Loucy (cell line): ENCODE data around the gene IGFL3.

Experiments
- EZH2phosphoT487 ChIP-seq: fragments of 200-600 bp; IDR thresholded peaks from 2 replicates; pipeline ENCODE4 v1.6.1; 2018; ENCODE audit warnings: antibody characterized with exemption, mild to moderate bottlenecking, moderate library complexity, borderline replicate concordance
- TF ChIP-seq, protein P1 (sequence below): fragments of 200-600 bp; sonication (generic); conservative IDR thresholded peaks from 2 replicates; pipeline ENCODE4 v1.5.1; 2014; ENCODE audit warnings: mild to moderate bottlenecking, antibody characterized with exemption, low read length

DNA sequence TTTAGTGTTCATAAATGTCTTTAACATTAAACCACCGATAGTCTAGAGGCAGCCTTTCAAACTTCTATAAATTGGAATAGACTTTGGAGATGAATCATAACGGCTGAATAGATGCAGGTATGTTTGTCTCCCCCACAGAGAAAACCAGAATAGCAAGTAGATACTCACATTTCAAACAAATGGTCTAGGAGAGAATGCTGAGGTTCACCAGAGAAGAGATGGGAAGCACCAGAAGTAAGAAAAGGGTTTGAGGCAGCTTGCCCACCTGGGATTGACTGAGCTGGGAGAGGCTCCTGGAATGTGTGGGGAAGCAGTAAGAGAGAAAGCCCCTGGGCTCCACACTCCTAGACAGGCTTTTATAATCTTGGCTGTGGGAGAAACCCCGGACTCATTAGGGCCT, 6.4 kb downstream of the IGFL3 start:
- TF ChIP-seq, protein P1, sequence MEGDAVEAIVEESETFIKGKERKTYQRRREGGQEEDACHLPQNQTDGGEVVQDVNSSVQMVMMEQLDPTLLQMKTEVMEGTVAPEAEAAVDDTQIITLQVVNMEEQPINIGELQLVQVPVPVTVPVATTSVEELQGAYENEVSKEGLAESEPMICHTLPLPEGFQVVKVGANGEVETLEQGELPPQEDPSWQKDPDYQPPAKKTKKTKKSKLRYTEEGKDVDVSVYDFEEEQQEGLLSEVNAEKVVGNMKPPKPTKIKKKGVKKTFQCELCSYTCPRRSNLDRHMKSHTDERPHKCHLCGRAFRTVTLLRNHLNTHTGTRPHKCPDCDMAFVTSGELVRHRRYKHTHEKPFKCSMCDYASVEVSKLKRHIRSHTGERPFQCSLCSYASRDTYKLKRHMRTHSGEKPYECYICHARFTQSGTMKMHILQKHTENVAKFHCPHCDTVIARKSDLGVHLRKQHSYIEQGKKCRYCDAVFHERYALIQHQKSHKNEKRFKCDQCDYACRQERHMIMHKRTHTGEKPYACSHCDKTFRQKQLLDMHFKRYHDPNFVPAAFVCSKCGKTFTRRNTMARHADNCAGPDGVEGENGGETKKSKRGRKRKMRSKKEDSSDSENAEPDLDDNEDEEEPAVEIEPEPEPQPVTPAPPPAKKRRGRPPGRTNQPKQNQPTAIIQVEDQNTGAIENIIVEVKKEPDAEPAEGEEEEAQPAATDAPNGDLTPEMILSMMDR = no peak
- TF ChIP-seq EZH2phosphoT487 = no peak
